ENCODE data around the gene PRSS36.

DNA sequence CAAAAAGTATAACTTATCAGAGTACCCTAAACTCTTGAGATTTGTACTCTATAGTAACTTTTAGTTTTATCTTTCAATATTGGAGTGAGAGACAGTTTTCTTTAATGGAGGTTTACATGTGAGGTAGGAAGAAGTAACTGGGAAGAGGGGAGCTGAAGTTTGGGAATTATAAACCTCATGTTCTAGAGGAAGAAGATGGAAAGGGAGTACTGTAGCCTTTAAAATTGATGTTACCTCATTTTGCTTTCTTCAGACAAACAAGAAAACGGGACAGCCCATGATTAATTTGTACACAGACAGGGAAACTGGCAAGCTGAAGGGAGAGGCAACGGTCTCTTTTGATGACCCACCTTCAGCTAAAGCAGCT is 39.5 kb upstream of the PRSS36 start:
- TF ChIP-seq, protein P1, sequence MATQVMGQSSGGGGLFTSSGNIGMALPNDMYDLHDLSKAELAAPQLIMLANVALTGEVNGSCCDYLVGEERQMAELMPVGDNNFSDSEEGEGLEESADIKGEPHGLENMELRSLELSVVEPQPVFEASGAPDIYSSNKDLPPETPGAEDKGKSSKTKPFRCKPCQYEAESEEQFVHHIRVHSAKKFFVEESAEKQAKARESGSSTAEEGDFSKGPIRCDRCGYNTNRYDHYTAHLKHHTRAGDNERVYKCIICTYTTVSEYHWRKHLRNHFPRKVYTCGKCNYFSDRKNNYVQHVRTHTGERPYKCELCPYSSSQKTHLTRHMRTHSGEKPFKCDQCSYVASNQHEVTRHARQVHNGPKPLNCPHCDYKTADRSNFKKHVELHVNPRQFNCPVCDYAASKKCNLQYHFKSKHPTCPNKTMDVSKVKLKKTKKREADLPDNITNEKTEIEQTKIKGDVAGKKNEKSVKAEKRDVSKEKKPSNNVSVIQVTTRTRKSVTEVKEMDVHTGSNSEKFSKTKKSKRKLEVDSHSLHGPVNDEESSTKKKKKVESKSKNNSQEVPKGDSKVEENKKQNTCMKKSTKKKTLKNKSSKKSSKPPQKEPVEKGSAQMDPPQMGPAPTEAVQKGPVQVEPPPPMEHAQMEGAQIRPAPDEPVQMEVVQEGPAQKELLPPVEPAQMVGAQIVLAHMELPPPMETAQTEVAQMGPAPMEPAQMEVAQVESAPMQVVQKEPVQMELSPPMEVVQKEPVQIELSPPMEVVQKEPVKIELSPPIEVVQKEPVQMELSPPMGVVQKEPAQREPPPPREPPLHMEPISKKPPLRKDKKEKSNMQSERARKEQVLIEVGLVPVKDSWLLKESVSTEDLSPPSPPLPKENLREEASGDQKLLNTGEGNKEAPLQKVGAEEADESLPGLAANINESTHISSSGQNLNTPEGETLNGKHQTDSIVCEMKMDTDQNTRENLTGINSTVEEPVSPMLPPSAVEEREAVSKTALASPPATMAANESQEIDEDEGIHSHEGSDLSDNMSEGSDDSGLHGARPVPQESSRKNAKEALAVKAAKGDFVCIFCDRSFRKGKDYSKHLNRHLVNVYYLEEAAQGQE (IDR thresholded peaks at IDR 0.05; ENCODE audit: insufficient replicate concordance, low read depth), result no peak
- TF ChIP-seq, protein P2, sequence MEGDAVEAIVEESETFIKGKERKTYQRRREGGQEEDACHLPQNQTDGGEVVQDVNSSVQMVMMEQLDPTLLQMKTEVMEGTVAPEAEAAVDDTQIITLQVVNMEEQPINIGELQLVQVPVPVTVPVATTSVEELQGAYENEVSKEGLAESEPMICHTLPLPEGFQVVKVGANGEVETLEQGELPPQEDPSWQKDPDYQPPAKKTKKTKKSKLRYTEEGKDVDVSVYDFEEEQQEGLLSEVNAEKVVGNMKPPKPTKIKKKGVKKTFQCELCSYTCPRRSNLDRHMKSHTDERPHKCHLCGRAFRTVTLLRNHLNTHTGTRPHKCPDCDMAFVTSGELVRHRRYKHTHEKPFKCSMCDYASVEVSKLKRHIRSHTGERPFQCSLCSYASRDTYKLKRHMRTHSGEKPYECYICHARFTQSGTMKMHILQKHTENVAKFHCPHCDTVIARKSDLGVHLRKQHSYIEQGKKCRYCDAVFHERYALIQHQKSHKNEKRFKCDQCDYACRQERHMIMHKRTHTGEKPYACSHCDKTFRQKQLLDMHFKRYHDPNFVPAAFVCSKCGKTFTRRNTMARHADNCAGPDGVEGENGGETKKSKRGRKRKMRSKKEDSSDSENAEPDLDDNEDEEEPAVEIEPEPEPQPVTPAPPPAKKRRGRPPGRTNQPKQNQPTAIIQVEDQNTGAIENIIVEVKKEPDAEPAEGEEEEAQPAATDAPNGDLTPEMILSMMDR (IDR thresholded peaks at IDR 0.05; ENCODE audit: insufficient read depth, low read length), result no peak
- TF ChIP-seq SPI1 (IDR thresholded peaks at IDR 0.05; ENCODE audit: borderline replicate concordance, low read depth), result no peak
- no peak for TF ChIP-seq POLR2AphosphoS5 (IDR thresholded peaks at IDR 0.05; ENCODE audit: low read depth)

All from HL-60 (cell line).